AG09309 (cell line): ENCODE results near the gene ELAVL1.

Source experiments
- DNase-seq: peaks from one replicate; pipeline ENCODE4 v3.0.0-alpha.2; 2010; ENCODE audit warnings: low read depth
- H3K4me3 ChIP-seq: 2 replicates; pipeline ENCODE4 v1.5.1; 2011; ENCODE audit warnings: mild to moderate bottlenecking, low read depth, low read length, moderate library complexity; ENCODE audit not compliant: control insufficient read depth
- TF ChIP-seq, protein P1 (sequence below): IDR thresholded peaks from 2 replicates; pipeline ENCODE4 v1.5.1; 2011; ENCODE audit warnings: mild to moderate bottlenecking, low read depth, low read length, inconsistent platforms; ENCODE audit not compliant: insufficient read depth, control insufficient read depth; ENCODE audit errors: missing control alignments

The ELAVL1 gene

DNA sequence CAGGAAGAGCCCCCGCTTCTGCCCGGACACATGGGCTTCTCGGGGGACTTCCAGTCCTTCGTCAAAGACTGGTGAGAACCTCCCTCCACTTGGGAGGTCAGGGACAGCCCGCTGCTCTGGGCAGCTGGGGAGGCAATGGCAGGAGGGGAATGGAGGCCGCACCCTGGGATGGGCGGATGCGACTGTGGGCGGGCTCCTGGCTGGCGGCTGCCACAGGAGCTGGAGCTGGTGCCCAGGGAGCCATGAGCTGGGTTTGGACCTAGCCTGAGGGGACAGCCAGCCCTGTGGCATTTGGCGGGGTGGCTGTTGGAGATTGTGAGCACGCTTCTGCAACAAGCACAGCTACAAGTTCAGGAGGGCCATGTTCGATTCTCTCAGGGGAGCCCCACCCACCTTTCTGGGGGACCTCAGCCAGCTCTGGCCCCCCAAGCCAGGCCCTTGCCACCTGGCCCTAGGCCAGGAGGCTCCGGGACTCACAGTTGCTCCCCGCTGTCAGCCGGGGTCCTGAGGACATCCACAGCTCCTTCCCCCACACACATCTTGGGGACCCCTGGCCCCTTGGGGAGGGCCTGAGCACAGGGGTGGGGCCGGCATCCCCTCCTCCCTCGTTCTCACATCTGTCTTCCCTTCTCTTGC lies 93.8 kb downstream of the ELAVL1 start:
- TF ChIP-seq, protein P1, sequence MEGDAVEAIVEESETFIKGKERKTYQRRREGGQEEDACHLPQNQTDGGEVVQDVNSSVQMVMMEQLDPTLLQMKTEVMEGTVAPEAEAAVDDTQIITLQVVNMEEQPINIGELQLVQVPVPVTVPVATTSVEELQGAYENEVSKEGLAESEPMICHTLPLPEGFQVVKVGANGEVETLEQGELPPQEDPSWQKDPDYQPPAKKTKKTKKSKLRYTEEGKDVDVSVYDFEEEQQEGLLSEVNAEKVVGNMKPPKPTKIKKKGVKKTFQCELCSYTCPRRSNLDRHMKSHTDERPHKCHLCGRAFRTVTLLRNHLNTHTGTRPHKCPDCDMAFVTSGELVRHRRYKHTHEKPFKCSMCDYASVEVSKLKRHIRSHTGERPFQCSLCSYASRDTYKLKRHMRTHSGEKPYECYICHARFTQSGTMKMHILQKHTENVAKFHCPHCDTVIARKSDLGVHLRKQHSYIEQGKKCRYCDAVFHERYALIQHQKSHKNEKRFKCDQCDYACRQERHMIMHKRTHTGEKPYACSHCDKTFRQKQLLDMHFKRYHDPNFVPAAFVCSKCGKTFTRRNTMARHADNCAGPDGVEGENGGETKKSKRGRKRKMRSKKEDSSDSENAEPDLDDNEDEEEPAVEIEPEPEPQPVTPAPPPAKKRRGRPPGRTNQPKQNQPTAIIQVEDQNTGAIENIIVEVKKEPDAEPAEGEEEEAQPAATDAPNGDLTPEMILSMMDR = no peak
- DNase-seq = no peak
- no peak overlapping the region for H3K4me3 ChIP-seq

DNA sequence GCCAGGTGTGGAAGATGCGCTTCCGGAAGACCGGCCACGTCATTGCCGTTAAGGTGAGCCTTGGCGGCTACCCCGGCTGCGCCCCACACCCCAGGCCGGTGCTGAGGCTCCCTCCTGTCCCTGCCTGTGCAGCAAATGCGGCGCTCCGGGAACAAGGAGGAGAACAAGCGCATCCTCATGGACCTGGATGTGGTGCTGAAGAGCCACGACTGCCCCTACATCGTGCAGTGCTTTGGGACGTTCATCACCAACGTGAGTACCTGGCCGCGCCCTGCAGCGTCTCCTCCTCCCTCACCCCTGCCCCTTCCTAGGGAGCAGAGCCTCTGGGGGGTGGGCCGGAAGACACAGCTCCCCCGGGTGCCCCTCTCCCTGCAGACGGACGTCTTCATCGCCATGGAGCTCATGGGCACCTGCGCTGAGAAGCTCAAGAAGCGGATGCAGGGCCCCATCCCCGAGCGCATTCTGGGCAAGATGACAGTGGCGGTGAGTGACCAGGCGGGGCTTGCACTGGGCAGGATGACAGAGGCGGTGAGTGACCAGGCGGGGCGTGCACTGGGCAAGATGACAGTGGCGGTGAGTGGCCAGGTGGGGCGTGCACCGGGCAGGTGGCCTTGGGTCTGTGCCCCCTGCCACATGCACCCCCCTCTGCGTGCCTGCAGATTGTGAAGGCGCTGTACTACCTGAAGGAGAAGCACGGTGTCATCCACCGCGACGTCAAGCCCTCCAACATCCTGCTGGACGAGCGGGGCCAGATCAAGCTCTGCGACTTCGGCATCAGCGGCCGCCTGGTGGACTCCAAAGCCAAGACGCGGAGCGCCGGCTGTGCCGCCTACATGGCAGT lies 94.9 kb downstream of the ELAVL1 start:
- TF ChIP-seq, protein P1 = no peak
- no peak for DNase-seq
- H3K4me3 ChIP-seq = no peak overlapping the region

DNA sequence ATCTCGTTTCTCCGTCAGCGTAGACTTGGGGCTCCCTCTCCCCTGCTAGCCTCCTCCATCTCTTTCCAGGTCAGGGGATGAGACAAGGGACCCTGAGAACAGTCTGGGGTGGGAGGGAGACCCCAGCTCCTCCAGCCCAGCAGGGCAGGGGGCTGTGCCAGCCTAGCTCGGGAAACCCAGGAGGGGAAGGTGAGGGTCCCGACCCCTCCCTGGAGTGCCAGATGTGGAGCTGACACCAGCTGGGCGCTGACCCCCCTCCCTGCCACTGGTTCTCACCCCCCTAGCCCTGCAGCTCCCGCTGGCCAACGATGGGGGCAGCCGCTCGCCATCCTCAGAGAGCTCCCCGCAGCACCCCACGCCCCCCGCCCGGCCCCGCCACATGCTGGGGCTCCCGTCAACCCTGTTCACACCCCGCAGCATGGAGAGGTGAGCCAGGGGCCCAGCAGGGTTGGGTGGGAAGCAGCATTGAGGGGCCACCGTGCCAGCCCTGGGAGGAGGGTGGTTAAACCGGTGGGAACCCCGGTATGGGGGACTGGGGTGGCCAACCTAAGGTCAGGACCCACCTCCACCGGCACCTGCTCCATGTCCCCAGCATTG lies 95.9 kb downstream of the ELAVL1 start:
- no peak overlapping the region for H3K4me3 ChIP-seq
- TF ChIP-seq, protein P1 = no peak
- DNase-seq = no peak

DNA sequence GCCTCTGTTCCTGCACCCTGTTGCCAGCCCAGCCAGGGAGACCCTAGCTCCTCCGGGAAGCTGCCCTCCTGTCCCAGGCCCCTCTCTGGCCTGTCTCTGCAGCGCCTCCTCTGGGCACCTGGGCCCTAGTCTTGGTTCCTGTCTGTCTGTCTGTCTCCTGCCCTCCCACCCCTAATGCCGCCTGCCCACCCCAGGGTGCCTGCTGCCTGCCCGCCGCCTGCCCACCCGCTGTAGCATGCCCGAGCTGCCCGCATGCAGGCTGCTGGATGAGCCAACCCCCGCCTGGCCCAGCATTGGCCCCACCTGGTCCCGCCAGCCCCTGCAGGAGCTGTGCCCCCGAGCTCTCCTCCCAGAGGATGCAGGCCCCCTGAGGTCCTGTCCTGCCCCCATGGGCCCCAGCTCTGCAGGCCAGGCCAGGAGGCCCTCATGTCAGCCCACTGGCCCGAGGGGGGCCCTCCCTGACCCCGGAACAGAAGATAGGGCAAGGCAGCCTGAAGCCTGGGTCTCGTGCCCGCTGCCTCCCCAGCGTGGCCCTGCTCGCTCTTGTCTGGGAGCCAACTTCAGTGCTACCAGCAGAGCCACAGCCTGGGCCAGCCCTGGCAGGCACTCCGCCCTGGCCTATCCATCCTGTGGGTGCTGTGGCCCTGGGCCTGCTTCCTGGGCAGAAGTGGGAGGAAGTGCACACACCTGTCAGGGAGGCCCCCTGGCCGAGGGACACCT lies 96.5 kb downstream of the ELAVL1 start:
- H3K4me3 ChIP-seq = no peak overlapping the region
- TF ChIP-seq, protein P1 = no peak
- no peak for DNase-seq
